Measurements from ENCODE around the gene FBXL15.

DNA sequence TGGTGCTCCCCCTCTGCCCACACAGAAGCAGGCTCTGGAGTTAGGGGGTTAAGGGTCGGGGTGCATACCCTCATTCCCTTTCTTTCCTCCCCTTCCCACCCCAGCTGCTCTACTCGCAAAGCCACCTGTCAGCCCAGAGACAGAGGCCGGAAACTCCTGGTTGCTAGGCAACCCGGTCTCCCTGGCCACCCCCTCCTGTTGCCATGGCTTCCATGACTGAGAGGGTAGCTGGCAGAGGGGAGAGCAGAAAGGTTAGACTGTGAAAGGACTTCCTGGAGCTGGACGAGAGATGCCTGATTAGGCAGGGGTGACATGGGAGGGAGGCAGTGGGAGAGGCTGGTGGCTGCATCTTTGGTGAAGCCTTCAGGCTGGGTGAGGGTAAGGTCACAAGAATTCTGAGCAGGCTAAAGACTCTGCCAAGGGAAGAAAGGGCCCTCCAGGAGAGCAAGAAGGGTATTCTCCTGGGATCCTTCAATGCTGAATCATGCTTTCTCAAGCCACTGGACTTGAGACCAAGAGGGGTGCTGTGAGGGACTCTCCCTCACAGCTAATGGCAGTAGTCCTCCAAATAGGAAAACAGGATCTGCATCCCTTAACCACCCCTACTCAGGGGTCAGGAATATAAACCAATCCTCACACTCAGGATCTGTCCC lies 7.5 kb upstream of the FBXL15 start:
- TF ChIP-seq, protein P1, sequence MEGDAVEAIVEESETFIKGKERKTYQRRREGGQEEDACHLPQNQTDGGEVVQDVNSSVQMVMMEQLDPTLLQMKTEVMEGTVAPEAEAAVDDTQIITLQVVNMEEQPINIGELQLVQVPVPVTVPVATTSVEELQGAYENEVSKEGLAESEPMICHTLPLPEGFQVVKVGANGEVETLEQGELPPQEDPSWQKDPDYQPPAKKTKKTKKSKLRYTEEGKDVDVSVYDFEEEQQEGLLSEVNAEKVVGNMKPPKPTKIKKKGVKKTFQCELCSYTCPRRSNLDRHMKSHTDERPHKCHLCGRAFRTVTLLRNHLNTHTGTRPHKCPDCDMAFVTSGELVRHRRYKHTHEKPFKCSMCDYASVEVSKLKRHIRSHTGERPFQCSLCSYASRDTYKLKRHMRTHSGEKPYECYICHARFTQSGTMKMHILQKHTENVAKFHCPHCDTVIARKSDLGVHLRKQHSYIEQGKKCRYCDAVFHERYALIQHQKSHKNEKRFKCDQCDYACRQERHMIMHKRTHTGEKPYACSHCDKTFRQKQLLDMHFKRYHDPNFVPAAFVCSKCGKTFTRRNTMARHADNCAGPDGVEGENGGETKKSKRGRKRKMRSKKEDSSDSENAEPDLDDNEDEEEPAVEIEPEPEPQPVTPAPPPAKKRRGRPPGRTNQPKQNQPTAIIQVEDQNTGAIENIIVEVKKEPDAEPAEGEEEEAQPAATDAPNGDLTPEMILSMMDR (optimal IDR thresholded peaks at IDR 0.05 in 1 of 3, IDR thresholded peaks at IDR 0.05 in 1 of 3, conservative IDR thresholded peaks at IDR 0.05 in 1 of 3; ENCODE audit: extremely low read depth in 1 of 3, insufficient read depth in 2 of 3, low read length in 3 of 3) = no peak
- TF ChIP-seq EZH2 (IDR thresholded peaks at IDR 0.05; ENCODE audit: low read length) = no peak

Data from keratinocyte (primary cell).